Ammon's horn (tissue), 1 donor: ENCODE measurements around the gene NEU2.

Experiments
- DNase-seq: peaks from one replicate; pipeline ENCODE4 v3.0.0-alpha.2; 2016; ENCODE audit warnings: low spot score

The NEU2 gene

DNA sequence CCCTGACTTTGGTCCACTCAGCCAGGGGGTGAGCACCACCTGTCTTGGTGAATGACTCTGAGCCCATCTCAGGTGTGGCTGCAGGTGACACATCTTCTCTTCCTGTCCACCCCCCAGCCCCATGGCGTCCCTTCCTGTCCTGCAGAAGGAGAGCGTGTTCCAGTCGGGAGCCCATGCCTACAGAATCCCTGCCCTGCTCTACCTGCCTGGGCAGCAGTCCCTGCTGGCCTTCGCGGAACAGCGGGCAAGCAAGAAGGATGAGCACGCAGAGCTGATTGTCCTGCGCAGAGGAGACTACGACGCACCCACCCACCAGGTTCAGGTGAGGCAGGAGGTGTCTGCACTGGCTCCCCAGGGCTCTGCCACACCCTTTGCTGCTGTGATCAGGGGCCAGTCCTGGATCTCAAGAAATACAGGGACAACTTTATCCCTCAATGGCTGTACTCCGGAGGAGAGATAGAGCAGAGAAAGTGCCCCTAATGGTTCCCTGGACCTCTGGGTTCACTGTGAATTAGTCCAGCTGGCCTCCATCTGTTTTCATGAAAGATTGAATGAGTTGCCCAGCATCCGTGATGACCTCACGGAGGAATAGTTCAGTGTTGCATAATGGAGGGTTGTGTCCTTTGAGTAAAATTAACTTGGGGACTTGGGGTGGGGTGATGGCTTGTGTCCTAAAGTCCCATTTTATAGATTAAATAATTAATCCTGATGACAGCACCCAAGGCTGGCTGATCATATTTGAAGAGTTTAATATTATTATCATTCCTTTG is at the start of gene NEU2:
TSS of gene NEU2 (plus strand) at position 122 of the 770 bp plus-strand sequence. CDS start at position 122, 0 bp downstream.
- DNase-seq = no peak

DNA sequence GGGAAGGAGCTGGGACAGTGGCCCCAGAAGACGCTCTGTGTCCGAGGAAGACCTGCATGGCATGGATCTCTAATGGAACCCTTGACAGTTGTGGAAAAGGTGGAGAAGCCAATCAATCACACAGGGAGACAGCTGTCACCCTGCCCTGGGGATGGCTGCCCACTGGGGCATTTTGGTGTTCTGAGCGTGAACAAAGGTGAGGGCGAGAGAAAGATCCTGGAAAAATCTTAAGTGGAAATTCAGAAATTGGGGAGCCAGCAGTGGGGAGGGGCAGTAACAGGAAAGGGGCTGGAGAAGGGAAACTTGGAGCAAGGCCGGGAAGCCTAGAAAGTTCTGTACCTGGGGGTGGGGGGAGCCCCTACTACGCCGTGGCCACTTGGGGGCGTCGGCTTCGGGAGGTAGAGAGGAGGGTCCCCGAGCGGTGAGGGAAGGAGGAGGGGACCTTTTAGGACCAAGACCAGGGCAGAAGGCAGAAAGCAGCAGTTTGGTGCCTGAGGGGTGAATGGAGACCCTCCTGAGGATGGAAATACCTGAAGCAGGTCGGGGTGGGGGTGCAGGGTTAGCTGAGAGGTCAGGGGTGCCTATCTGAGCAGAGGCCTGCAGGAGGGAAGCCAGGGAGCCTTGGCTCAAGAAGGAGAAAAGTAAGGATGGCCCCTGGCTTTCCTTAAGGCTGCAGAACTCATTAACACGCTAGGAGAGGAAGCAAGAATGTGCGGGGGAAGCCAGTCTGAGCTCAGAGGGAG is 49.4 kb upstream of the NEU2 start:
- DNase-seq = no peak

DNA sequence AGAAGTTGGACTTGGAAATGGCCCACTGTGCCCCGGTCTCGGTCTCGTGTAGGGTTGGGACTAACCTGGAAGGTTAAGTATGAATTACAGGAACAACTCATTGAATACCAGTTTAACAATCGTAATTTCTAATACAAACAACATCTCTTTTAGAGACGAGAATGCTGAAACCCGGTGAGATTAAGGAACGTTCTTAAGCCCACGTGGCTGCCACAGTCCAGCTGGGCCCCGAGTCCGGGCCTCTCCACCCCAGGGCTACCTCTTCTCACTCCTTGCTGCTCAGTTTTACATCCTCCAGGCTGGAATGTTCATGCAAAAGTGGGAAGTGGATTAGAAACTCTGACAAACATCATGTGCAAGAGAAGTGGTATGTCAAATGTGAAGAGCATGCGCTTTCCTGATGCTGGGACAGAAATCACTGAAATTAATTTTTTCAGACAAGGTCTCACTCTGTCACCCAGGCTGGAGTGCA is 48.8 kb upstream of the NEU2 start:
- no peak for DNase-seq

DNA sequence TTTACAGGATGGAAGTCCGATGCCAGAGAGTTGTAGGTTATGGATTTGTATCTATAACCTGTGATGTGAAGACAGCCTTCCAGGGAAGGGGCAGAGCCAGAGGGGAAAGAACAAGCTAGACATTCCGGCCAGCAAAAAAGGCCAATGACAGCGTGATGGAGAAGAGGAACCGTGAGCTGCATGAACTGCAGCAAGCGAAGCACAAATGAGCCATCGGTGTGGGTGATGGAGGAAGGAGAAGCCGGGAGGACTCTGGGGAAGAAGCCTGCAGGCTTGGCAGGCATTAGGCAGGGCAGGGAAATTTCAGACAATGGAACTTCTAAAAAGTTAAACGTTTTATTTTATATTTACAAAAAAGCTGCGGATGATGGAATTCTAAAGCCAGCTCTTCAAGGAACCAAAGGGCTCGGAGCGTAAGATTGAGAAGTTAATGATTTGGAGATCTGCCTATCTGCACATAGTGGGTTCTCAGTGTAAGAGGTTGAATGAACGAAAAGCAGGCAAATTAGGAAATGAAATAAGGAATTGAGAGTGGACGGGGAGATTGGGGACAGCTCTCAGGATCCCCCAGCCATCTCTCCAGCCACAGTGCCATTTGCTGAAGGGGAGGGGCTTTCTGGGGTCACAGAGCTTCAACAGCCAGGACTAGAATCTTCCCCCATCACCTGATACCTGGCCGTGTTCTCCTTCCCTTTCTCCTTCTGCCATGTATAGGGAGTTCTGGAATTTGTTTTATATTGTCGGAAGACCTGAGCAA is 47.8 kb upstream of the NEU2 start:
- peak; percentile 28 for DNase-seq

DNA sequence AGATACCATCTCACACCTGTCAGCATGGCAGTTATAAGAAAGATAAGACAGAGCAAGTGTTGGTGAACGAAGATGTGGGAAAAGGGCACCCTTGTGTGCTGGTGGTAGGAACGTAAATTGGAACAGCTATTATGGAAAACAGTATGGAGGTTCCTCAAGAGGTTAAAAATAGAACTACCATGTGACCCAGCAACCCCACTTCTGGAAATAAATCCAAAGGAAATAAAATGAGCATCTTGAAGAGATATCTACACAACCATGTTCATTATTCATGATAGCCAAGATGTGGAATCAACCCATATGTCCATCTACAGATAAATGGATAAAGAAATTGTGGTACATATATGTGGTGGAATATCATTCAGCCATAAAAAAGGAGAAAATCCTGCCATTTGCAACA is 46.3 kb upstream of the NEU2 start:
- no peak for DNase-seq

DNA sequence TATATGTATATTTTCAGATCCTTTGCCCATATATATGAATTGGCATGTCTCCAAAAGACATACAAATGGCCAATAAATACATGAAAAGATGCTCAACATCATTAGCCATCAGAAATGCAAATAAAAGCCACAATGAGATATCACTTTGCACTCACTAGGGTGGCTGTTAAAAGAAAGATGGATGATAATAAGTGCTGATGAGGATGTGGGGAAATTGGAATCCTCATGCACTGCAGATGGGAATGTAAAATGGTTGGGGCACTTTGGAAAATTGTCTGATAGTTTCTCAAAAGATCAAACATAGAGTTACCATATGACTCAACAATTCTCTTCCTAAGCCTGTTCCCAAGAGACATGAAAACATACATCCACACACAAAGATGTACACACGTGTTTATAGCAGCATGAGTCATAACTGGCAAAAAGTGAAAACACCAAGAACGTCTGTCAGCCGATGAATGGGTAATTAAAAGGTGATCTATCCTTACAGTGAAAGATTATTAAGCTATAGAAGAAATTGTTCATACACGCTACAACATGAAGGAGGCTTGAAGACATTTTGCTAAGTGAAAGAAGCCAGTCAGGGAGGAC is 39.1 kb upstream of the NEU2 start:
- DNase-seq = no peak

DNA sequence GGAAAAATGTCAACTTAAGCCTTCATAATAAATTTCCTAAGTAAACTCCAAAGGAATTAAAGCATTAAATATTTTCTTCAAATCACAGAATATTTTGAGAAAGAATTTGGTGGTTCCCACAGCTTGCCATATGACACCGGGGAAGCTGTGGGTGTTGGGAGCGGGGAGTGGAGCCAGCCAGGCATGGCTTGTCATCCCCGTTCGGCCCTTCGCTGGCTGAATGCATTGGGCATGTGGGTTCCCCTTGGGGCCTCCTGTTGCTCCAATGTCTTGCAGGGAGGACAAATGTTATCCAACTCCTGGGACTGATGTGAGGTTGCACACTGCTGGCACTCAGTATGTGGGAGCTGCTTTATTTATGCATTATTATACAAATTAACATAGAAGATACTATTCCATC is 38.0 kb upstream of the NEU2 start:
- no peak for DNase-seq

DNA sequence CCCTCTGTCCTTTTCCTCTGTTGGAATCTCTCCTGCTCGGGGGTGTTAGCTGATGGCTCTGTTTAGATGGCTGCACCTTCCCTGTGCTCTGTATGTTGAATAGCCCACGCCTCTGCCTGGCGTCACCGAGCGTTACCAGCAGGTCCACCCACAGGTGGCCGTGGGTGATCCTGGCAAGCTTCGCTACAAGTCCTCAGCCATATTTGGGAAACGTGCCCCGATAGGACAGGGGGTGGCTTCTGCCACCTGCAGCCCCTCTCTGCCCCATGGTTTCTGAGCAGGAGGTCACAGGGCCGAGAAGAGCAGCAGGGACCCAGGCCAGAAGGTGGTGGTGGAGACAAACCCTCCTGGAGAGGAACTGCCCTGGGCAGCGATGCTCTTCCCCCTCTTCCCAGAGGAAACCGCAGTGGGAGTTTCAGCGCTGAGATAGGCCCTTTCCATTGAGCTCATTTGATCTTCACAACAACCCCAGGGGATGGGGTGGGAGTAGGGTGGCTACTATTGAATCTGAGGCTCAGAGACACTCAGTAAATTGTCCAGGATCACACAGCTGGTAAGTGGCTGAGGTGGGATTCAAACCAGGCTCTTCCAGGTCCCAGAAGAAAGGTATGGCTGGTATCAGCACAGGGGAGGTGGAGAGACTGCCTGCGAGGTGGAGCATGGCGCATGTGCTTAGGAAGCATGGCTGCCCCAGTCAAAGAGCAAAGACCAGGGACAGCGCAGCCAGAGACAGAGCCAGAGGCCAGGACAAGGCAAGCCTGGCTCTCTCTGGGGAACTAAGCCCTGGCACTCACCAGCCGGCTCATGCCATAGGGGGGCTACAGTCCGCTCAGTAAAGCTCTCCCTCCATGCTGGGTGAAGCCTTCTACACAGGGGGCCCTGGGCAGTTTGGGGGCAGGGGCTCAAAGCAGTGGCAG is 34.5 kb upstream of the NEU2 start:
- peak; percentile 19 for DNase-seq

DNA sequence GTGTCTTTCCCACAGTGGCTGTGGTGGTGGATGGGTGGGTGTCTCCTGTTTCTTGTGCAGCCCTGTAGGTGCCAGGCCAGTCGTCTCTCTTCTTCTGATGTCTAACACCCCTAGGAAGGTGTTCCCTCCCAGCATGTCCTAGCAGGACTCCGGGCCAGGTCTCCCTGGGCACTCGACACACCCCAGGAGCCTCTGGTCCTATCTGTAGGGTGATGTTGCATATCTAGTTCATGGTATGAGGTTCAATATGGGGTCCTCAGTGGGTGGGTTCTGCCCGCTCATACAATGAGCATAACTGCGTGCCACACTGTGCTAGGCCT is 33.8 kb upstream of the NEU2 start:
- DNase-seq = no peak

DNA sequence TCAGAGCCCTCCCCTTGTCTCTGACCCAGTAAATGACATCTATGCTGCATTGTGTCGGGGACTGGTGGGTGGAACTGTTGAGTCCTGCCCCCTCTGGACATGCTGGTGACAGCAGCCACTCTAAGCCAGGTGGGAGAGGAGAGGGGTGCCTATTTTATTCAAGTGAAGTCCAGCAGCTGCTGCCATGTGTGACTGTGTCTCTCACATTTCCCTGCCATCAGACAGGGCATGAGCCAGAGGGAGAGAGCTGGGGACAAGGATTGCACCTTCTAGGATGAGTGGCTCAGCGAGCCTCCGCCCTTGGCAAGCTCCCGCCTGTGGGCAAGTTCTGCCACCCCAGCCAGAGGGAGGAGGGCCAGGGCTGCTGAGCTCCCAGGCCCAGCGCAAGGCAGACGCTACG is 33.1 kb upstream of the NEU2 start:
- no peak for DNase-seq

DNA sequence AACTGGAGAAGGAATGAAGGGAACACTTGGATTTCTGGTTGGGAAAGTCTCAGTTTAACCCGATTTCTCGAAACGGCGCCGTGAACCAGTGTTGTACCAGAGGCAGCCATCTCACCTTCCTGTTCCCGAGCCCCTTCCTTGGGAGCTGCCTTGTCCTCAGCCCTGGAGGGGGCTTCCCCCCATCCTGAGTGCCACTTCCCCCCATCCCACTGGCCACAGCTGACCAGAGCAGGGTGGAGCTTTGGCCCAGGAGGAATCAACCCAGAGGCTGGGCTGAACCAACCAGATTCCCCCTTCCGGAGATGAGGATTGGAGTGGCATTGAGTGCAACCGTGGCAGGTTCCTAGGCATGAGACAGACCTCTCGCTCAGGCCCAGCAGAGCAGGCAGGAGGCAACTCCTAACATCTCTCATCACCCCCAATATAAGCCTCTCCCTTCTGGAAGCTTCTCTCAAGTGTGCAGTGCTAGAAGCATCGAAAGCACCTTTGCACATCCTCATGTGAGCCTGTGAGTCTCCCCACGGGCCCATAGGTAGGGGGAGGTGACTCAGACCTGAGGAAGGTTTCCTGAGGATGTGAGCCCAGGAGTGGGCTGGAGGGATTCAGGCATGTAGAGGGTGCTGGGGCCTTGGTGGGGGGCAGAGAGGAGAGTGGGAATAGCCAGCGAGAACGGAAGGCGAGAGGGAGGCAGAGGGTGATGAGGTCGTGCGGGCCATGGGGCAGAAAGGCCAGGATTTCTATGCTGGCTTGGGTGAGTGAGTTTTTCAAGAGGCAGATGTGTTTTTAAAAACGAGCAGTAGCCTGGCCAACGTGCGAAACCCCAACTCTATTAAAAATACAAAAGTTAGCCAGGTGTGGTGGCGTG is 31.4 kb upstream of the NEU2 start:
- DNase-seq = no peak

DNA sequence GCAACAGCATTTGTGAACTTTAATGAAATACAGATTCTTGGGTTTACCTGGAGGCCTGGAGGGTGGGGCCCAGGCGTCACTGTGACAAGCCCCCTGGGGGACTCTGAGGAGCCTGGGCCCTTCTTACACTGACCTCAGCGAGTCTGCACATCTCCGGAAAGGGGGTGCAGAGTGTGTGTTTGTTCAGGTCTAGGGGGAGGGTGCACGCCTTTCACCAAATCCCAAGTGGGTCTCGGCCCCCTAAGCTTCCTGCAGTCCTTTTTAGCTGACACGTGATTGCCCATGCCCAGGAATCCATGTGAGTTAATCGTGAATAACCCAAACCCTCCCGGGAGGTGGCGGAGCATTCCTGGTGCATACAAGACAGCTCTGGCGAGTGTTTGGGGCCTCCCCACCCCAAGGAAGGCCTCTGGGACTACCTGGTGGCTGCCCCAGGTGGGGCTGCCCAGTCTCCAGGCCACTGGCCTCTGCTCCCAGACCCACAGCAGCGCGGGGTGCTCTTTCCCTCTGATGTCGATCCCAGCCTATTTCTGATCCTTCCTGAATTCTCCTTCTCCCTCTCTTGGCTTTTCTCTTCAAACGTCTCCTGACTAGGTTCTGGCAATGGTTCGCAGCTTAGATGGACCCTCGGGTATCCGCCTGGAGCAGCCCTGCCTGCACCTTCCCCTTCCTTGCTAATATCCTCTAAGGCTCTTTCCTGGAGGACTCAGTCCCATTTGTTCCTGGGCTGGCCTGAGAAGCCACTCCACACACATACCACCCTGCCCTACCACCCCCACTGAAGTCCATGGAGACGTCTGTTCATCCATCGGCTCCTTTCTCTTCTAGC is 29.4 kb upstream of the NEU2 start:
- no peak for DNase-seq

DNA sequence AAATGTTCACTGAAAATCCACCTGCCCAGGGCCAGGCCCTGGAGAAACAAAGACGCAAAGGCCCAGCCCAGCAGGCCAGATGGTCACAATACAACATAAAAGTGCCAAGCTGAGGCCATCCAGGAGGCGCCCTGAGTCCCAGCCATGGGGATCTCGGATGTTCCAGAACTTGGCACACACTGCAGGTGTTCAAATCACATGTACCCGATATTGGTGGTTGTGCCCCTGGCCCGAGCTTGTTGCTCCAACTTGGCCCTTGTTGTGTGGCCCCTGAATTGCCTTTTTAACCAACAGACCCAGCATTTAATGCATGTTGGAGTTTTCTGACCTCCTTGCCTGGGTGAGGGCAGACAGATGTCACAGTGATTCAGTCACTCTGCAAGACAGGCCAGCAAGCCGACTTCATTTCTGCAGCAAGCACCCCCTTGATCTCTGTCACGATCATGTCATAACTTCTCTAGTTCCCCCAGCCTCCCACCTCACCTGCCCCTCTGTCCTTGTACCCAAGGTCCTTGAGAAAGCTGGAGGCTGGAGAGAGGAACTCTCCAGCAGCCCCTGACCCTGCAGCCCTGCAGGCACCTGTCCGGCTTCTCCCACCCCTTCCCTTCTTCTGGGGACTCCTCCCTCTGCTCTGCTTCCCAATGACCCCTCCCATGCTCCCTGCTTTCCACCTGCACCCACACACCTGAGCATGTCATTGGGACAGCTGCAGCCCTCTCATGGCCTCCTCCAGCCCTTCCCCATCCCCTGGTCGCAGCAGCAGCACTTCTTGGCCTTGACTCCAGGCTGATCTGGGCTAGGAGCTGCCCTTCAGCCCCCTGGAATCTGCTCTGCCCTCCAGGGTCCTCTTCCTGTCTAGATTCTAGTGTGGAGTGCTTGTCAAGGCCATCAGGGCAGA is 28.6 kb upstream of the NEU2 start:
- no peak for DNase-seq

DNA sequence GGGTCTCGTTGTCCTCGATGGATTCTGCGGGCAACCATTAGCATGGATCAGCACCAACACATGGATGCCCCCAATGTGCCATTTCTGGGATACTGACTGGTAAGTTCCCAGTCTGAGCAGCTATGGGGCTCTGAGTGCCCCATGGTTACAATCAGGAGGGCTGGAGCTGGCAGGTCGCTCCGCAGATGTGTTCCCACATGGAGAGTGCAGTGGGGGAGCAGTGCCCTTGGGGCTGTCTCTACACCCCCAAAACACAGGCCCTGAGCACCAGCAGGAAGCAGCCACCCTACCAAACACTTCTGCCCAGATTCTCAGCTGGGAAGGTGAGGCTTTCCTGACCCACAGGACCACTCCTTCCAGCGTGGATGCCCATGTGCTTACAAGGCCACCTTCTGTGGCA is 27.4 kb upstream of the NEU2 start:
- DNase-seq = no peak

DNA sequence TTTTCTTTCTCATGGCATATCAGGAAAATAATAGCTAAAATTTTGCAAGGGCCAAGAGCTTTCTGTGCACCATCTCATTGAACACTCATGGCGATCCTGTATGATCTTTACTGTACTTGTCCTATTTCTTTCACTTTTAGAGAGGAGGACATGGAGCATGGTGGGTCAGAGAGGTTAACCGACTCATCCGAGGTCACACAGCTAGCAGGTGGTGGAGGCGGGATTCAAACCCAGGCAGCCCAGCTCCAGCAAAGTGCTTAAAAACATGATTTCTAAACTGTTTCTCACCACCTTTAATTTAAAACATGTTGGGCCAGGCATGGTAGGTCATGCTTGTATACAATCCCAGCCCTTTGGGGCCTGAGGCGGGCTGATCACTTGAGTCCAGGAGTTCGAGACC is 25.8 kb upstream of the NEU2 start:
- no peak for DNase-seq

DNA sequence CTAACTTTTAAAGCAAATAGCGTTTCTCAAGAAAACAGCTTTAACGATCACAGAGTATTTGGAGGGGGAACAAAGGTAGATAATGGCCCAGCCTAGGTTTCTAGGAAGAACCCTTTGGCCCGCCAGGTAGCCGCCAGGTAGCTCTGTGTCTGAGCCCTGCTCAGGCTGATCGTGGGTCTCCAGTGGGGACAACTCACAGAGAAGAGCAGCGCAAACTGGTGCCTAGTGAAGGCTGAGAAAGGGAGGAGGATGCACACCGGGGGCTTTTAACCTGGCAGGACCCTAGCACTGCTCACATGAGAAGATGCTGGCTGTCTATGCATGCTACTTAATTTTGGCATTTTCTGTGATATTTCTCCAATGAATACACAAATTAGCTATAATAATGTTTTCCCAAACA is 25.2 kb upstream of the NEU2 start:
- no peak for DNase-seq

DNA sequence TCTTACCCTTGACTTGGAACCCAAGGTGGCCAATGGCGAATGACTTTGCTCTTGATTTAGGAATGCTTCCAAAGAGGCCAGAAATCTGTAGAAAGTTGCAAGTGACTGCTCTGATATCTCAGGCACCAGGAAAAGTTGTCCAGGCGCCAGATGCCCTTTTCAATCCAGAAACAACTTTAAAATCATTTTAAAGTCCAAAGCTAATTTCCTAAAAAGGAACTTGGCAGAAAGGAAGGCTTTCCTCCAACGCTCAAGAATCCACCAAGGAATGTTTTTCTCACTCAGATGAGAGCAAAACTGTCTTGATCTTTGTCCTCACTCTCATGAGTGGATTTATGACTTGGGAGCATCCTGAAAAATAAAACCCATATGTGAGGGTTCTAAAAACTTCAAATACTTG is 24.7 kb upstream of the NEU2 start:
- no peak for DNase-seq

DNA sequence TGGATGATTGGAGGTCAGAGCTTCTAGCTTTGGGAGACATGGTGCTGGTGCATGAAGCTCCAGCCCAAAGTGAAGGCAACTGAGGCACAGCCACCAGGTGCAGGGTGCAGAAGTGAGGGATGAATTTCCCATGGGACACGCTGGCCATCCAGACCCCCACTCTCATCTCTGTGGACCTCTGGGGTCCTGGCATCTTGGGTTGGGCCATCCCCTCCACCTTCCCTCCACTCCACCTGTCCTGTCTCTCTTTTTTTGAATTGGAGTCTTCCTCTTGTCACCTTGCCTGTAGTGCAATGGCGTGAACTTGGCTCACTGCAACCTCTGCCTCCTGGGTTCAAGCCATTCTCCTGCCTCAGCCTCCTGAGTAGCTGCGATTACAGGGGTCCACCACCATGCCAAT is 22.8 kb upstream of the NEU2 start:
- no peak for DNase-seq
